Peyer's patch (tissue), 4 donors: ENCODE results near the gene ITLN2.

Experiments used
- CTCF ChIP-seq, 6 experiments: fragments of 450-650 bp in 4 of 6; fragments of 200-600 bp in 2 of 6; sonication (generic) in 1 of 6; IDR thresholded peaks; one replicate each; pipeline ENCODE4 v1.5.1; 2017 to 2019; ENCODE audit warnings: antibody characterized with exemption in 6 of 6, mild to moderate bottlenecking in 3 of 6, moderate library complexity in 1 of 6
- POLR2A ChIP-seq, 2 donors: fragments of 450-650 bp; IDR thresholded peaks; one replicate each; pipeline ENCODE4 v1.5.1; 2017; ENCODE audit warnings: antibody characterized with exemption in 2 of 2, mild to moderate bottlenecking in 2 of 2, moderate library complexity in 2 of 2

GRCh38 chr1:160999376-160999775, 44.8 kb upstream of the ITLN2 start:
- TF ChIP-seq CTCF (IDR thresholded peaks at IDR 0.05) (no peak), POLR2A (IDR thresholded peaks at IDR 0.05) (no peak)
